Measurements from ENCODE around the gene WDR18.
A peak's percentile ranks its signal among the peaks of the same experiment; 100 is the strongest.

The WDR18 gene

GRCh38 chr19:986083-986482 is 1.9 kb downstream of the WDR18 start:
- no peak for DNase-seq
- intact Hi-C loops (cut with DNase I) = no loop called here

GRCh38 chr19:988081-988480 is 3.9 kb downstream of the WDR18 start:
- DNase-seq = no peak
- intact Hi-C loops (cut with DNase I) = no loop called here

- no peak for DNase-seq
- intact Hi-C loops (cut with DNase I) = no loop called here
These were observed 4.4 kb downstream of the WDR18 start for GRCh38 chr19:988510-988909.

GRCh38 chr19:989381-990081 is 5.4 kb downstream of the WDR18 start:
- intact Hi-C loops (cut with DNase I) = no loop called here
- no peak for DNase-seq

- DNase-seq = no peak
- intact Hi-C loops (cut with DNase I) = no loop called here
These were observed 6.0 kb downstream of the WDR18 start for GRCh38 chr19:990119-990571.

- DNase-seq = no peak
- intact Hi-C loops (cut with DNase I) = no loop called here
These were observed 6.6 kb downstream of the WDR18 start for GRCh38 chr19:990746-991145.

- no peak for DNase-seq
- intact Hi-C loops (cut with DNase I) = no loop called here
These were observed 7.2 kb downstream of the WDR18 start for GRCh38 chr19:991174-991931.

- no peak for DNase-seq
These were observed 8.0 kb downstream of the WDR18 start for GRCh38 chr19:991932-992669.

GRCh38 chr19:992670-993055 is 8.5 kb downstream of the WDR18 start:
- intact Hi-C loops (cut with DNase I) = no loop called here
- DNase-seq = no peak

More at GRCh38 chr19:991932-992669, 8.0 kb downstream of the WDR18 start:
- intact Hi-C loops (cut with DNase I) = no loop called here

GRCh38 chr19:993361-993830 is 9.3 kb downstream of the WDR18 start:
- intact Hi-C loops (cut with DNase I) = no loop called here
- no peak for DNase-seq

- DNase-seq = no peak
- intact Hi-C loops (cut with DNase I) = no loop called here
These were observed 9.8 kb downstream of the WDR18 start for GRCh38 chr19:993831-994393.

- DNase-seq = no peak
- intact Hi-C loops (cut with DNase I) = no loop called here
These were observed 10.4 kb downstream of the WDR18 start for GRCh38 chr19:994516-994915.

GRCh38 chr19:995051-995827 is 11.1 kb downstream of the WDR18 start:
- peak in 3 of 42 donors; percentile 14 to 51 (median 19) for DNase-seq
- intact Hi-C loops (cut with DNase I) = no loop called here

- intact Hi-C loops (cut with DNase I) = no loop called here
- no peak for DNase-seq
These were observed 12.1 kb downstream of the WDR18 start for GRCh38 chr19:996051-996838.

GRCh38 chr19:998064-998463 is 13.9 kb downstream of the WDR18 start:
- DNase-seq = no peak
- intact Hi-C loops (cut with DNase I) = no loop called here

GRCh38 chr19:999379-999719 is 15.2 kb downstream of the WDR18 start:
- intact Hi-C loops (cut with DNase I) = no loop called here
- DNase-seq = no peak

GRCh38 chr19:1000095-1000494 is 15.9 kb downstream of the WDR18 start, which contains the start of gene GRIN3B:
GRIN3B (plus strand) TSS chr19:1000419; CDS start chr19:1000438, 19 bp downstream.
- peak in 8 of 42 donors; percentile 17 to 59 (median 29) for DNase-seq
- intact Hi-C loops (cut with DNase I) = no loop called here
